ENCODE measurements around the gene UCKL1.

GRCh38 chr20:63973160-63973479 is 16.9 kb upstream of the UCKL1 start:
- TF ChIP-seq TAF1 (IDR thresholded peaks at IDR 0.05; ENCODE audit: borderline replicate concordance, low read depth, low read length) = no peak
- no peak for TF ChIP-seq POLR2AphosphoS5 (IDR thresholded peaks at IDR 0.05; ENCODE audit: low read depth, low read length)
- TF ChIP-seq POLR2A (IDR thresholded peaks at IDR 0.05; ENCODE audit: low read depth, low read length) = no peak

Data from GM12892 (cell line).